Fibroblast of upper back skin (primary cell): ENCODE data around the gene CDK5RAP3.
"Not testable (repeated sequence)": the region's sequence is repeated elsewhere in the genome, so short reads cannot be mapped to it uniquely, and the experiment has no call there.

Experiments
- DNase-seq: peaks from one replicate; pipeline ENCODE4 v3.0.0-alpha.2; 2013

Gene CDK5RAP3

GRCh38 chr17:47970725-47971499 lies at the start of gene CDK5RAP3:
Gene CDK5RAP3 (plus strand): TSS chr17:47971113. CDS start chr17:47971147, 34 bp downstream.
- peak; percentile 99 for DNase-seq

- DNase-seq: no peak
Measured at GRCh38 chr17:47924785-47925677, 45.9 kb upstream of the CDK5RAP3 start.

GRCh38 chr17:47925678-47925988 lies 45.3 kb upstream of the CDK5RAP3 start:
- DNase-seq: no peak

GRCh38 chr17:47927821-47928400 lies 43.0 kb upstream of the CDK5RAP3 start:
- DNase-seq: no peak

GRCh38 chr17:47928415-47928814 lies 42.5 kb upstream of the CDK5RAP3 start:
- DNase-seq: no peak

- DNase-seq: no peak
Measured at GRCh38 chr17:47929218-47930000, 41.5 kb upstream of the CDK5RAP3 start.

- DNase-seq: no peak
Measured at GRCh38 chr17:47931848-47932247, 39.1 kb upstream of the CDK5RAP3 start.

- peak; percentile 27 for DNase-seq
Measured at GRCh38 chr17:47934856-47935255, 36.1 kb upstream of the CDK5RAP3 start.

GRCh38 chr17:47935468-47935867 lies 35.4 kb upstream of the CDK5RAP3 start:
- not testable (repeated sequence) for DNase-seq

- DNase-seq: peak; percentile 74
Measured at GRCh38 chr17:47935961-47936360, 35.0 kb upstream of the CDK5RAP3 start.

- DNase-seq: no peak
Measured at GRCh38 chr17:47937941-47938340, 33.0 kb upstream of the CDK5RAP3 start.

GRCh38 chr17:47941246-47942095 lies 29.4 kb upstream of the CDK5RAP3 start, which contains the start of gene PNPO:
Gene PNPO (plus strand): TSS chr17:47941571. CDS start chr17:47941676, 105 bp downstream.
- DNase-seq: peak; percentile 97

GRCh38 chr17:47942096-47942510 lies 28.8 kb upstream of the CDK5RAP3 start:
- DNase-seq: no peak

- no peak for DNase-seq
Measured at GRCh38 chr17:47942568-47942967, 28.3 kb upstream of the CDK5RAP3 start.

GRCh38 chr17:47945080-47945479 lies 25.8 kb upstream of the CDK5RAP3 start:
- DNase-seq: no peak

GRCh38 chr17:47945529-47946508 lies 25.1 kb upstream of the CDK5RAP3 start:
- no peak for DNase-seq

GRCh38 chr17:47946516-47946915 lies 24.4 kb upstream of the CDK5RAP3 start:
- DNase-seq: no peak

- peak; percentile 77 for DNase-seq
Measured at GRCh38 chr17:47946929-47947397, 23.9 kb upstream of the CDK5RAP3 start.

GRCh38 chr17:47948706-47949196 lies 22.2 kb upstream of the CDK5RAP3 start:
- DNase-seq: no peak

GRCh38 chr17:47949197-47949759 lies 21.6 kb upstream of the CDK5RAP3 start:
- peak; percentile 85 for DNase-seq
